Tibial artery (tissue), 4 donors: ENCODE data around the gene APOL2.
A peak's percentile ranks its signal among the peaks of the same experiment; 100 is the strongest.
"Not testable (repeated sequence)": the region's sequence is repeated elsewhere in the genome, so short reads cannot be mapped to it uniquely, and the experiment has no call there.

Experiments
- DNase-seq, 2 donors: peaks; one replicate each; pipeline ENCODE4 v3.0.0-alpha.2; 2019
- H3K27ac ChIP-seq, 2 donors: fragments of 200-600 bp; sonication (generic) in 1 of 2; 1 replicate in 1 of 2; 2 replicates in 1 of 2; pipeline ENCODE4 v1.5.1; 2018 to 2019; ENCODE audit warnings: mild to moderate bottlenecking in 1 of 2
- H3K27me3 ChIP-seq, 2 donors: fragments of 200-600 bp; sonication (generic) in 1 of 2; one replicate each; pipeline versions ENCODE4 v1.5.1 to v1.6.0; 2016 to 2019
- H3K36me3 ChIP-seq, 3 donors: fragments of 200-600 bp; sonication (generic) in 2 of 3; one replicate each; pipeline ENCODE4 v1.5.1; 2016 to 2019; ENCODE audit warnings: mild to moderate bottlenecking in 2 of 3
- H3K4me1 ChIP-seq, 4 donors: fragments of 200-600 bp; sonication (generic) in 2 of 4; 1 replicate in 3 of 4; 2 replicates in 1 of 4; pipeline ENCODE4 v1.5.1; 2016 to 2019
- H3K4me3 ChIP-seq, 2 donors: fragments of 200-600 bp; sonication (generic) in 1 of 2; 1 replicate in 1 of 2; 2 replicates in 1 of 2; pipeline ENCODE4 v1.5.1; 2018 to 2019; ENCODE audit warnings: mild to moderate bottlenecking in 2 of 2
- H3K9me3 ChIP-seq, 3 donors: fragments of 200-600 bp; sonication (generic) in 1 of 3; one replicate each; pipeline ENCODE4 v1.5.1; 2016 to 2019
- intact Hi-C: fragments of 100-400 bp; cut with DNase I; formaldehyde crosslinking; loops from one replicate; pipeline ENCODE4 v1.15.0; 2023; ENCODE audit warnings: low total_unique reads
- TF ChIP-seq, protein P1 (sequence below), 2 experiments: fragments of 200-600 bp in 1 of 2; fragments of 450-650 bp in 1 of 2; IDR thresholded peaks; one replicate each; pipeline ENCODE4 v1.5.1; 2017 to 2019; ENCODE audit warnings: antibody characterized with exemption in 2 of 2, mild to moderate bottlenecking in 1 of 2, moderate library complexity in 1 of 2

APOL2 gene

GRCh38 chr22:36267896-36268485 lies 28.7 kb upstream of the APOL2 start:
- H3K27me3 ChIP-seq, result no peaks in the 10 kb centered on the region
- DNase-seq, result no peak
- TF ChIP-seq, protein P1, sequence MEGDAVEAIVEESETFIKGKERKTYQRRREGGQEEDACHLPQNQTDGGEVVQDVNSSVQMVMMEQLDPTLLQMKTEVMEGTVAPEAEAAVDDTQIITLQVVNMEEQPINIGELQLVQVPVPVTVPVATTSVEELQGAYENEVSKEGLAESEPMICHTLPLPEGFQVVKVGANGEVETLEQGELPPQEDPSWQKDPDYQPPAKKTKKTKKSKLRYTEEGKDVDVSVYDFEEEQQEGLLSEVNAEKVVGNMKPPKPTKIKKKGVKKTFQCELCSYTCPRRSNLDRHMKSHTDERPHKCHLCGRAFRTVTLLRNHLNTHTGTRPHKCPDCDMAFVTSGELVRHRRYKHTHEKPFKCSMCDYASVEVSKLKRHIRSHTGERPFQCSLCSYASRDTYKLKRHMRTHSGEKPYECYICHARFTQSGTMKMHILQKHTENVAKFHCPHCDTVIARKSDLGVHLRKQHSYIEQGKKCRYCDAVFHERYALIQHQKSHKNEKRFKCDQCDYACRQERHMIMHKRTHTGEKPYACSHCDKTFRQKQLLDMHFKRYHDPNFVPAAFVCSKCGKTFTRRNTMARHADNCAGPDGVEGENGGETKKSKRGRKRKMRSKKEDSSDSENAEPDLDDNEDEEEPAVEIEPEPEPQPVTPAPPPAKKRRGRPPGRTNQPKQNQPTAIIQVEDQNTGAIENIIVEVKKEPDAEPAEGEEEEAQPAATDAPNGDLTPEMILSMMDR (IDR thresholded peaks at IDR 0.05), result no peak
- H3K4me1 ChIP-seq, result peaks cover 0 to 3% (median 0%) of the 10 kb centered on the region in 4 donors
- intact Hi-C loops, result no loop called here
- H3K27ac ChIP-seq, result no peak overlapping the region
- no peak overlapping the region for H3K4me3 ChIP-seq
- H3K36me3 ChIP-seq, result peaks cover 0 to 16% (median 0%) of the 10 kb centered on the region in 3 donors
- no peaks in the 10 kb centered on the region for H3K9me3 ChIP-seq

DNA sequence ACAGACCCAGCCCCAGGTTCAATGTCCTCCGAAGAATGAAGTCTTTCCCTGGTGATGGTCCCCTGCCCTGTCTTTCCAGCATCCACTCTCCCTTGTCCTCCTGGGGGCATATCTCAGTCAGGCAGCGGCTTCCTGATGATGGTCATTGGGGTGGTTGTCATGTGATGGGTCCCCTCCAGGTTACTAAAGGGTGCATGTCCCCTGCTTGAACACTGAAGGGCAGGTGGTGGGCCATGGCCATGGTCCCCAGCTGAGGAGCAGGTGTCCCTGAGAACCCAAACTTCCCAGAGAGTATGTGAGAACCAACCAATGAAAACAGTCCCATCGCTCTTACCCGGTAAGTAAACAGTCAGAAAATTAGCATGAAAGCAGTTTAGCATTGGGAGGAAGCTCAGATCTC lies 27.7 kb upstream of the APOL2 start:
- H3K27ac ChIP-seq, result no peak overlapping the region
- intact Hi-C loops, result no loop called here
- no peak overlapping the region for H3K4me3 ChIP-seq
- peaks cover 0 to 3% (median 0%) of the 10 kb centered on the region in 4 donors for H3K4me1 ChIP-seq
- no peaks in the 10 kb centered on the region for H3K27me3 ChIP-seq
- TF ChIP-seq, protein P1 (IDR thresholded peaks at IDR 0.05), result no peak
- H3K36me3 ChIP-seq, result peaks cover 0 to 23% (median 1%) of the 10 kb centered on the region in 3 donors
- DNase-seq, result no peak
- H3K9me3 ChIP-seq, result no peaks in the 10 kb centered on the region

GRCh38 chr22:36263886-36264664 lies 24.7 kb upstream of the APOL2 start:
- H3K4me3 ChIP-seq, H3K27me3 ChIP-seq, H3K4me1 ChIP-seq, intact Hi-C loops, H3K9me3 ChIP-seq, DNase-seq: not testable (repeated sequence)
- Histone ChIP-seq H3K36me3 (peaks cover 0 to 30% (median 4%) of the 10 kb centered on the region in 3 donors), H3K27ac (peak overlapping the region; percentile 25 to 47)

- H3K4me3 ChIP-seq, H3K9me3 ChIP-seq, H3K27me3 ChIP-seq, H3K4me1 ChIP-seq, DNase-seq, H3K27ac ChIP-seq, intact Hi-C loops: not testable (repeated sequence)
- peaks cover 0 to 30% (median 4%) of the 10 kb centered on the region in 3 donors for H3K36me3 ChIP-seq
Observed at GRCh38 chr22:36263216-36263673, 23.9 kb upstream of the APOL2 start.

- peaks cover 0 to 30% (median 4%) of the 10 kb centered on the region in 3 donors for H3K36me3 ChIP-seq
- H3K4me1 ChIP-seq, DNase-seq, intact Hi-C loops, H3K27me3 ChIP-seq, H3K4me3 ChIP-seq, H3K27ac ChIP-seq, H3K9me3 ChIP-seq: not testable (repeated sequence)
Observed at GRCh38 chr22:36262307-36262706, 23.0 kb upstream of the APOL2 start.

GRCh38 chr22:36261675-36262074 lies 22.3 kb upstream of the APOL2 start:
- peak in 1 of 2 donors; percentile 42 for DNase-seq
- H3K9me3 ChIP-seq, result not testable (repeated sequence)
- peaks cover 0 to 30% (median 4%) of the 10 kb centered on the region in 3 donors for H3K36me3 ChIP-seq

GRCh38 chr22:36259615-36260300 lies 20.4 kb upstream of the APOL2 start:
- Histone ChIP-seq H3K4me1 (peaks cover 0 to 9% (median 5%) of the 10 kb centered on the region in 4 donors), H3K36me3 (peaks cover 0 to 14% (median 4%) of the 10 kb centered on the region in 3 donors), H3K27ac (no peak overlapping the region), H3K4me3 (no peak overlapping the region), H3K27me3 (no peaks in the 10 kb centered on the region), H3K9me3 (no peaks in the 10 kb centered on the region)
- DNase-seq, result no peak
- intact Hi-C loops, result loop anchor here (5.0 kb wide), 1 partner anchor 57 kb away; the partner anchor contains the start of gene APOL4
- TF ChIP-seq, protein P1 (IDR thresholded peaks at IDR 0.05), result no peak

More at GRCh38 chr22:36261675-36262074, 22.3 kb upstream of the APOL2 start:
- H3K4me1 ChIP-seq, intact Hi-C loops, H3K27ac ChIP-seq, H3K4me3 ChIP-seq, H3K27me3 ChIP-seq: not testable (repeated sequence)
